ENCODE results near the gene EHHADH. TPM values are rescaled to one million over a fixed set of nuclear protein-coding genes. Genes with fewer than 3 reads are reported as not detected.
A peak's percentile ranks its signal among the peaks of the same experiment; 100 is the strongest.

EHHADH gene
- total and polyA plus RNA-seq, 5 experiments from 2014 or later: 1.0 to 5.4 (median 2.5) TPM

DNA sequence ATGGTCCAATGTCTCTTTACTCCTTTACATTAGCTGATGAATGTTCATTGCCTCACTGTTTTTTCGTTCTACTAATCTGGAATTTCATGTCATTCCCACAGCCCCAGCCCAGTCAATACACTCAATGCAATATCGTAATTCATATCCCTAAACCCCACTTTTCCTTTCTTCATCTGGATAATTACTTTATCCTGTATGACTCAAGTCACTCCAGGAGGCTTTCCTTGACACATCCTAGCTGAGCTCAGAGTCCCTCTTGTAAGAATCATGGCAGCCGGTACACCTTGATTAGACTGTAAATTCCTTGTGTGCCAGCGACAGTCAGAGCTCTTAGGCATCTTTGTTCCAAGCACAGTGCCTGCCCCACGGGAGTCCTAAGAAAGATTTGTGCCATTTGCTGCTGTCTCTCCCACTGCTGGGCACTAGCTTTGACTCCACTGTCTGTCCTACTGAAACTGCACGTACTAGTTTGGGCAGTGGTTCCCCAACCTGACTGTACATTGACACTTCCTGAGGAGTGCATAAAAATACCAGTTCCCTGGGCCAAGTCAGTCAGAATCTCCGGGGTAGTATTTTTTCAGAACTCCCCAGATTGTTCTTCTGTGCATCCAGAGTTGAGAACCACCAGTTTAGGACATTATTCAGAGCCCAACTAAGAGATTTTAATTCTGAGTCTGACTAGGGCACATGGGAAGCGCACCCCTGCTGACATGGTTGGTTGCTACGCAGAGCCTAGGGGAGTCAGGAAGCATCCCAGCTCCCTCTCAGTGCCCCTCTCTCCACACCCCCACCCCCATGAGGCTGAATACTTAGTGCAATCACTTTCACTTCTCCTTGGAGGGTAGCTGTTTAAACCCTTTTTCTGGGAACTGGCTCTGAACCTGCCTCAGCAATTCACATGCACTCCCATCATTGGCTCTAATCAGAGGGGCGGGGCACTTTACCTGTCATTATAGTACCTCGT lies 81.5 kb downstream of the EHHADH start:
- no peak for DNase-seq
- H3K27ac Mint-ChIP-seq: peak overlapping the region in 1 of 10 donors; percentile 3
- peaks cover 8 to 15% (median 10%) of the 10 kb centered on the region in 5 donors for H3K27me3 Mint-ChIP-seq
- H3K4me3 Mint-ChIP-seq: no peak overlapping the region
- peaks cover 0 to 5% (median 0%) of the 10 kb centered on the region in 4 donors for H3K4me1 Mint-ChIP-seq
- POLR2A ChIA-PET: no interaction called here
- no peak for ATAC-seq
- H3K9me3 Mint-ChIP-seq: no peaks in the 10 kb centered on the region
- H3K36me3 Mint-ChIP-seq: no peaks in the 10 kb centered on the region

DNA sequence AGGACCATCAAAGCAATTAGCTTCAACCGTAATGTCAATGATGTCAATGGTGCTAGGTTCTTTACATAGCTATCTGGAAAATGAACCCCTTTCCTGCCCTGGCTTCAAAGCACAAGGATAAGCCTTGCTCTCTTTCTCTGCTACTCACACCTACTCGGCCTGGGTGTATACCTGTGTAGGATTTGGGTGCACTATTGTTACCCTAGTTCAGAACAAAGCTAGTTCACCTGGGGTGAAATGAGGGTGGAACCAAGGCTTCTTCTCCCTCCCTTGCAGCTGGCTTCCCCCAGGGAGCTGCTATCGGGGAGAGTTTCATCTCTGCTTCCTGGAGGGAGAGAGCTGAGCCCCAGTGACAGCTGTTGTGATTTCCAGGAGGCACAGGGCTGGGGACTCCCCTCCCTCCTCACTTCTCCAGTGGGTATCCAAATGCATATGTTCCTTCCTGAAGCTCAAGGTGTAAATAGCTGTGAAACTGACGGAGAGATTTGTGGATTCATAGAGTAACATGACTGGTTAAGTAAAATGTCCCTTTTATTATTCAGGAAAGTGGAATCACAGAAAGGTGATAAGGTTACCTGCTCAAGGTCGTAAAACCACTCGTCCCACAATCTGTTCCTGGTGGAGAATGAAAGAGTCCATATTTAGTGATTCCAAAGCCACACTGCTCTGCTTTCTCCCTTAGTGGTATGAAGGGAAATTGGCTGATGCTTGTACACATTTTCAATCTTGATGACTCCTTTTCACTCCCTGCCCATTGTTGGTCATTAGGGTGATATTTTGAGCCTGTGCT lies 89.2 kb downstream of the EHHADH start:
- H3K27me3 Mint-ChIP-seq: peaks cover 7 to 31% (median 18%) of the 10 kb centered on the region in 5 donors
- POLR2A ChIA-PET: no interaction called here
- no peak overlapping the region for H3K4me3 Mint-ChIP-seq

DNA sequence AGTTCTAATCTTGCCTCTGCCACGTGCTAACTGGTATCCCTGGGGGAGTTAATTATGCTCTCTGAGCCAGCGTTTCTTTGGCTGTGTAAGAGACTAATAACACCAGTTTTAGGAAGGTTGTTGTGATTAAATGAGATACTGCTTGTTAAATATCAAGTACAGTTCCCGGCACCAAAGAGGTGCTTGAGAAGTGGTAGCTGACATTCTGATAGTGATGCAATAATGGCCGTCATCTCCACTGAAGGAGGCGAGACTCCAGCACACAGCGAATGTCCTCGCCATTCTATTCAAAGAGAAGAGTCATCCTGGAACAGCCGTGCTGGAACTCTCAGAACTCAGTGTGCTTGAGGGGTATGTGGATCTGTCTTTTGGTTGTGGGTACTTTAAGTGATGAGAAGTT lies 91.2 kb downstream of the EHHADH start:
- H3K27ac Mint-ChIP-seq: no peak overlapping the region
- no peak for DNase-seq
- no peak for ATAC-seq
- peaks cover 14 to 41% (median 21%) of the 10 kb centered on the region in 5 donors for H3K27me3 Mint-ChIP-seq
- POLR2A ChIA-PET: no interaction called here
- H3K9me3 Mint-ChIP-seq: no peaks in the 10 kb centered on the region
- no peak overlapping the region for H3K4me3 Mint-ChIP-seq
- no peaks in the 10 kb centered on the region for H3K36me3 Mint-ChIP-seq
- peaks cover 0 to 1% (median 0%) of the 10 kb centered on the region in 4 donors for H3K4me1 Mint-ChIP-seq

More for the DNA sequence above, 89.2 kb downstream of the EHHADH start:
- ATAC-seq: no peak
- no peaks in the 10 kb centered on the region for H3K9me3 Mint-ChIP-seq
- no peaks in the 10 kb centered on the region for H3K4me1 Mint-ChIP-seq
- DNase-seq: no peak
- no peak overlapping the region for H3K27ac Mint-ChIP-seq
- H3K36me3 Mint-ChIP-seq: no peaks in the 10 kb centered on the region

DNA sequence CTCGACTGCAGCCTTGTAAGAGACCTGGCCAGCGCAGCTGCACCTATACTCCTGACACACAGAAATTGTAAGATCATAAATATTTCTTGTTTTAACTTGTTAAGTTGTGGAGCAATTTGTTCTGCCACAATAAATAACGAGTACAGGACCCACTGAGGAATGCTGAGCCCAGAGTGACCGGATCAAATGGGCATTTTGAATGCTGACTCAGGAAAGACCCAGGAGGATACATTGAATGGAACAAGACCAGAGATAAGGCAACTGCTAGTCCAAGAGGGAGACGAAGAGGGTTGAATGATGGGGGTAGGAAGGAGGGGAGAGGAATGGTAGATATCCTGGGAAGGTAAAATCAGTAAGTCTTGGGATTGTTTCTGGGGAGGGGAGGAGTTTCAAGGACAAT lies 92.1 kb downstream of the EHHADH start:
- H3K27me3 Mint-ChIP-seq: peaks cover 14 to 41% (median 21%) of the 10 kb centered on the region in 5 donors

DNA sequence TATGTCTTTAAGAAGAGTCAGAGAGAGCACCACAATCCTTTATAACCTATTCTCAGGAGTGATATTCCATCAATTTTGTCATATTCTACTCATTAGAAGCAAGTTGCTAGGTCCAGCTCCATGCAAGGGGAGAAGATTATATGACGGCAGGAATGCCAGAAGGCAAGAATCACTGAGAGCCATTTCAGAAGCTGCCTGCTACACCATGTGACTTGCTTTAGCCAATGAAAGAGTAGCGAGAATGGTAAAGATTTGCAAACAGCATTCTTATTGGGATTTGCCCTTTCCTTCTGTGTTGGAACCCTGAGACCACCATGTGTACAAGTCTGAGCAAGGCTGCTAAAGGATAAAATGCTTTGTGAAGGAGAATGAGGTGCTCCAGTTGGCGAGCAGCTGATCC lies 96.5 kb downstream of the EHHADH start:
- peaks cover 2 to 7% (median 3%) of the 10 kb centered on the region in 4 donors for H3K4me1 Mint-ChIP-seq
- no peaks in the 10 kb centered on the region for H3K36me3 Mint-ChIP-seq
- H3K4me3 Mint-ChIP-seq: no peak overlapping the region
- ATAC-seq: no peak
- peaks cover 14 to 32% (median 23%) of the 10 kb centered on the region in 5 donors for H3K27me3 Mint-ChIP-seq
- H3K27ac Mint-ChIP-seq: no peak overlapping the region
- POLR2A ChIA-PET: no interaction called here
- DNase-seq: no peak
- no peaks in the 10 kb centered on the region for H3K9me3 Mint-ChIP-seq

More for the DNA sequence above, 92.1 kb downstream of the EHHADH start:
- POLR2A ChIA-PET: no interaction called here
- DNase-seq: no peak
- ATAC-seq: no peak
- Mint-ChIP-seq H3K4me1 (peaks cover 0 to 1% (median 0%) of the 10 kb centered on the region in 4 donors), H3K27ac (no peak overlapping the region), H3K9me3 (no peaks in the 10 kb centered on the region), H3K36me3 (no peaks in the 10 kb centered on the region), H3K4me3 (no peak overlapping the region)

DNA sequence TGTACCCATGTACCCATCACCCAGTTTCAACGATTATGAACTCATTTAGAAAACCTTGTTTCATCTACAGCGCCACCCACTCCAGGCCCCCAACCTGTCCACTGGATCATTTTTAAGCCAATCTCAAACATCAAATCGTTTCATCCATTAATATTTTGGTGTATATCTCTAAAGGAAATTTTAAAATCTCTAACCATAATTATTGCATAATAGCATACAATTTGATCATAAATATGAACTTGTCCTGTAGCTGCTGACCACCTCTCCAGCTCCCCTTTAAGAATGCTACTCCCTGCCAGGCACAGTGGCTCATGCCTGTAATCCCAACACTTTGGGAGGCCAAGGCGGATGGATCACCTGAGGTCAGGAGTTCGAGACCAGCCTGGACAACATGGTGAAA lies 98.2 kb downstream of the EHHADH start:
- Mint-ChIP-seq H3K27me3 (peaks cover 16 to 43% (median 29%) of the 10 kb centered on the region in 5 donors), H3K36me3 (no peaks in the 10 kb centered on the region), H3K4me3 (no peak overlapping the region), H3K9me3 (no peaks in the 10 kb centered on the region), H3K4me1 (peaks cover 4 to 7% (median 5%) of the 10 kb centered on the region in 4 donors), H3K27ac (no peak overlapping the region)
- ATAC-seq: no peak
- no peak for DNase-seq
- POLR2A ChIA-PET: no interaction called here

DNA sequence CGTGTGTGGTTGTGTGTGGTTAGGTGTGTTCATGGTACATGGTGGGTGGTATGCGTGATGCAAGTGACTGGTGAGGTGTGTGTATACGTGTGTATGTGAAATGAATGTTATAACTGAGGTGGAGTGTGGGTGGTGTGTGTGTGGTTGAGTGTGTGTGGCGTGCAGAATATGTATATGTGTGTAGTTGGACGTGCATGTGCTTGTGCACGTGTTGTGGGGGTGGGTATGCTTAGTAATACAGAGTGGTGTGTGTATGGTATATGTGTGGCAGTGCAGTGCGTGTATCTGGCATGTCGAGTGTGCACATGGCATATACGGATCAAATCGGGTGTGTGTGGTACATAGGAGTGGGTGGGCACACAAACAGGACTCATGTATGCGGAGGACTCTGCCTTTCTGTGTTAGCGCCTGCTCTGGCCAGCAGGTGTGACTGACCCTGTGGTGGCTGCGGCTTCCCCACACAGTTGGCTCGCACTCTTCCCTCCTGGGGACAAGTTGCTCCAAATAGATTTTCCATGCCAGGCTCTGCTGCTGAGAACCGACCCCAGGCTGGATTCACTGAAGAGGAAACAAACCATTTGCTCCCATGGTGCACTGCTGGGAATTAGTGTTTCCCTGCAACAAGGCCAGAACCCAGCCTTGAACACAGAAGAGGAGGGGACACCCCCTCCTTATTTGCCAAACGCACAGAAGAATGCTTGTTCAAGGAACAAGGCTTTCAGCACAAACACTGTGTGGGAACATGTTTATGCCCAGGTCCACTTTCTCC lies 99.8 kb downstream of the EHHADH start:
- peaks cover 22 to 45% (median 27%) of the 10 kb centered on the region in 5 donors for H3K27me3 Mint-ChIP-seq
- no peak for DNase-seq
- POLR2A ChIA-PET: no interaction called here
- H3K9me3 Mint-ChIP-seq: peaks cover 0 to 1% (median 0%) of the 10 kb centered on the region in 9 donors
- no peak for ATAC-seq
- no peak overlapping the region for H3K4me3 Mint-ChIP-seq
- H3K27ac Mint-ChIP-seq: no peak overlapping the region
- peaks cover 4 to 7% (median 5%) of the 10 kb centered on the region in 4 donors for H3K4me1 Mint-ChIP-seq
- H3K36me3 Mint-ChIP-seq: no peaks in the 10 kb centered on the region

DNA sequence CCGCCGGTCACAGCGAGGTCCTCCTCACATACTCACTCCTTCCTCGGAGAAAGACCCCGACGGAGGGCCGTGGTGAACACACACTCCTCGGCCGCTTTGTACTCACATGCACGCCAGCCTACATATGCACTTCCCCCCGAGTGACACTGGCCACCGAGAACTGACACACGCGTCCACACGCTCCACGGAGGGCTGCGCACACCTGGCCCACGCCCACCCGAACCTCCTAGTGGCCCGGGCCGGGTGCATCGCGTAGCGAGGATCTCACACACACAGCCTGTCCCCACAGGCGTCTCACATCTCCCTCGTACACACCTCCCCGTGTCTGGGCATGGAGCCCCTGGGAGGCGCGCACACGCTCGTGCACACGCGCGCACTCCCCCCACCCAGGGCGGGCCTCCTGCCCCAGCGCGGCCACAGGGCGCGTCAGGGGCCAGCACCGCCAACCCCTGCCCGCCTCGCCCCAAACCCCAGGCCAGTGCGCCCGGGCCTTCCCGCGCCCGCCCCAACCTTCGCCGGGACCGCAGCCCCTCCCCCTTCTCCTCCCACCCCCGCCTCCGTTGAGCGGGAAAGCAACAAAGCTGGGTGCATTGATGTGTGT lies 100.6 kb downstream of the EHHADH start:
- H3K4me3 Mint-ChIP-seq: peak overlapping the region in 9 of 10 donors; percentile 68 to 88 (median 81)

DNA sequence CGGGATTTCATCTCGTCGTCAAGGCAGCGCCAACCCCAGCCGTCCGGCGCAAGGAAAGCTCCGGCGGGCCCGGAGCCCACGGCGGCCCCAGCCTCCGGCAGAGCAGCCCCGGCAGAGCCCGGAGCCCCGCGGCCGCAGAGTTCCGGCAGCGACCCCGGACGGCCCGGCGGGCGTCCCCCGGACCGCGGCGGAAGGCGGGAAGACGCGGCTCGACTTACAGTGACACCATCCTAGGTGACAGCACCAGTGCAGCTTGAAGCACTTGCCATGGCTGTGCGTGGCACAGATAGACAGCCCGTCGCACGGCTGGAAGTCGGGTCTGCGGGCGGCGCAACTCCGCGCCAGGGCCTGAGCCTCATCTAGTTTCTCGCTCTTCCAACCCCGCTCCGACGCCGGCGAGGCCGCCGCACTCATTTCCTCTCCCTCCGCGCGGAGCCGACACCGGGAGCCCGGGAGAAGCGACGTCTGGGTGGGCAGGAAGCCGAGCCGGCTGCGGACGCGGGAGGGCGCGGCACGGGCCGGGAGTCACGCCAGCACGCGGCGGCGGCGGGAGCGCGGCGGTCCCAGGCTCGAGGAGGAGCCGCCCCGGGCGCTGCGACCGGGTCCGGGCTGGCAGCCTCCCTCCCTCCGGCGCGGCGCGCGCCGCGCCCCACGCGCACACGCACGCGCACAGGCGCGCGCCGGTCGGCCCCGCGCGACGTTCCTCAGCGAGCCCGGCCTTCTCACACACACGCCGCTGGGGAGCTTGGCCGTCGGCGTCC lies 101.3 kb downstream of the EHHADH start, which contains the start of gene C3orf70:
Gene C3orf70, minus strand, starts transcription at position 651 of the 761 bp plus-strand sequence. Its CDS starts 237 bp downstream, at position 414.
- peaks cover 17 to 41% (median 22%) of the 10 kb centered on the region in 5 donors for H3K27me3 Mint-ChIP-seq
- no peaks in the 10 kb centered on the region for H3K36me3 Mint-ChIP-seq
- peak within 1 kb of the TSS in 2 of 10 donors; percentile 25 to 46 for H3K27ac Mint-ChIP-seq
- H3K4me3 Mint-ChIP-seq: peak within 1 kb of the TSS in 9 of 10 donors; percentile 68 to 88 (median 84)
- H3K9me3 Mint-ChIP-seq: peaks cover 0 to 1% (median 0%) of the 10 kb centered on the region in 9 donors
- ATAC-seq: peak; percentile 79 to 80
- peaks cover 3 to 7% (median 5%) of the 10 kb centered on the region in 4 donors for H3K4me1 Mint-ChIP-seq
- peak in 4 of 10 donors; percentile 5 to 23 (median 11) for DNase-seq
- POLR2A ChIA-PET: no interaction called here

More for the DNA sequence above, 100.6 kb downstream of the EHHADH start:
- H3K36me3 Mint-ChIP-seq: no peaks in the 10 kb centered on the region
- peaks cover 19 to 41% (median 22%) of the 10 kb centered on the region in 5 donors for H3K27me3 Mint-ChIP-seq
- POLR2A ChIA-PET: no interaction called here
- peaks cover 0 to 1% (median 0%) of the 10 kb centered on the region in 9 donors for H3K9me3 Mint-ChIP-seq
- H3K27ac Mint-ChIP-seq: peak overlapping the region in 2 of 10 donors; percentile 25 to 46
- peaks cover 3 to 7% (median 5%) of the 10 kb centered on the region in 4 donors for H3K4me1 Mint-ChIP-seq
- DNase-seq (no peak), ATAC-seq (peak; percentile 15 to 23)

DNA sequence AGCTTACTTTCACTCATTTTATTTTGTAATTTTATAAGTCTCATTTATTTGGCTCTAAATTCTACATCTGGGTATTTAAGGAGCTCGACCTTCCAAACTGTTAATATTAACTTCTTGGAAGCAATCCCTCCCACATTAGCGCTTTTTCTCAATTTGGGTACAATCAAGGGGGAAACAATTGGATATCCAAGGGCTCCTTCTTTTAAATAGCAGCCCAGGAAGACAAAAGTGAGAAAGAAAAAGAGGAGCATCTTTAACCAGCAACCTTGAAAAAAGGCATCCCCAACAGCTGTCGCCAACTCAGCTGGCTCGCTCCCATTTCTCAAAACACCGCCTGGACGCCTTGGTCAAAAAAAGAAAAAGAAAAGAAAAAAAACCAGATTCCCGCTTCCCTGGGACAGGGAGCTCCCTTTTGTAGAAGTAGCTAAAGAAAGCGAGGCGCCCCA lies 101.9 kb downstream of the EHHADH start:
- POLR2A ChIA-PET: no interaction called here
- no peaks in the 10 kb centered on the region for H3K36me3 Mint-ChIP-seq
- ATAC-seq (no peak), DNase-seq (no peak)
- peak overlapping the region in 9 of 10 donors; percentile 51 to 84 (median 77) for H3K4me3 Mint-ChIP-seq
- peaks cover 17 to 35% (median 22%) of the 10 kb centered on the region in 5 donors for H3K27me3 Mint-ChIP-seq
- no peak overlapping the region for H3K27ac Mint-ChIP-seq
- peaks cover 0 to 1% (median 0%) of the 10 kb centered on the region in 9 donors for H3K9me3 Mint-ChIP-seq
- H3K4me1 Mint-ChIP-seq: peaks cover 3 to 7% (median 5%) of the 10 kb centered on the region in 4 donors

All from naive thymus-derived CD8-positive, alpha-beta T cell (primary cell).